ENCODE results near the gene FARS2.

FARS2 gene

GRCh38 chr6:5537967-5538366 is 276.7 kb downstream of the FARS2 start:
- no peaks in the 10 kb centered on the region for H3K36me3 ChIP-seq (ENCODE audit: control insufficient read depth, insufficient read depth, low read length)
- H3K9ac ChIP-seq (ENCODE audit: low read depth, low read length), result no peak overlapping the region
- no peak overlapping the region for H3K4me3 ChIP-seq (ENCODE audit: low read depth, low read length)
- H3K4me1 ChIP-seq (ENCODE audit: control insufficient read depth, insufficient read depth, low read length), result no peaks in the 10 kb centered on the region
- H3K27me3 ChIP-seq (ENCODE audit: control insufficient read depth, insufficient read depth, low read length), result no peaks in the 10 kb centered on the region
- H3K9me3 ChIP-seq (ENCODE audit: control insufficient read depth, insufficient read depth, low read length), result no peaks in the 10 kb centered on the region

GRCh38 chr6:5540370-5540769 is 279.1 kb downstream of the FARS2 start:
- H3K27me3 ChIP-seq (ENCODE audit: control insufficient read depth, insufficient read depth, low read length), result no peaks in the 10 kb centered on the region
- H3K36me3 ChIP-seq (ENCODE audit: control insufficient read depth, insufficient read depth, low read length), result no peaks in the 10 kb centered on the region
- no peak overlapping the region for H3K4me3 ChIP-seq (ENCODE audit: low read depth, low read length)
- H3K9me3 ChIP-seq (ENCODE audit: control insufficient read depth, insufficient read depth, low read length), result no peaks in the 10 kb centered on the region
- no peaks in the 10 kb centered on the region for H3K4me1 ChIP-seq (ENCODE audit: control insufficient read depth, insufficient read depth, low read length)
- no peak overlapping the region for H3K9ac ChIP-seq (ENCODE audit: low read depth, low read length)

GRCh38 chr6:5541025-5541424 is 279.7 kb downstream of the FARS2 start:
- Histone ChIP-seq H3K36me3 (ENCODE audit: control insufficient read depth, insufficient read depth, low read length) (no peaks in the 10 kb centered on the region), H3K4me1 (ENCODE audit: control insufficient read depth, insufficient read depth, low read length) (no peaks in the 10 kb centered on the region), H3K27me3 (ENCODE audit: control insufficient read depth, insufficient read depth, low read length) (no peaks in the 10 kb centered on the region), H3K9me3 (ENCODE audit: control insufficient read depth, insufficient read depth, low read length) (no peaks in the 10 kb centered on the region), H3K4me3 (ENCODE audit: low read depth, low read length) (no peak overlapping the region), H3K9ac (ENCODE audit: low read depth, low read length) (no peak overlapping the region)

GRCh38 chr6:5541751-5542432 is 280.6 kb downstream of the FARS2 start:
- Histone ChIP-seq H3K4me1 (ENCODE audit: control insufficient read depth, insufficient read depth, low read length) (no peaks in the 10 kb centered on the region), H3K4me3 (ENCODE audit: low read depth, low read length) (no peak overlapping the region), H3K9ac (ENCODE audit: low read depth, low read length) (no peak overlapping the region), H3K27me3 (ENCODE audit: control insufficient read depth, insufficient read depth, low read length) (no peaks in the 10 kb centered on the region), H3K36me3 (ENCODE audit: control insufficient read depth, insufficient read depth, low read length) (no peaks in the 10 kb centered on the region), H3K9me3 (ENCODE audit: control insufficient read depth, insufficient read depth, low read length) (no peaks in the 10 kb centered on the region)

- H3K9me3 ChIP-seq (ENCODE audit: control insufficient read depth, insufficient read depth, low read length), result no peaks in the 10 kb centered on the region
- H3K9ac ChIP-seq (ENCODE audit: low read depth, low read length), result no peak overlapping the region
- H3K4me3 ChIP-seq (ENCODE audit: low read depth, low read length), result no peak overlapping the region
- no peaks in the 10 kb centered on the region for H3K27me3 ChIP-seq (ENCODE audit: control insufficient read depth, insufficient read depth, low read length)
- H3K36me3 ChIP-seq (ENCODE audit: control insufficient read depth, insufficient read depth, low read length), result no peaks in the 10 kb centered on the region
- H3K4me1 ChIP-seq (ENCODE audit: control insufficient read depth, insufficient read depth, low read length), result no peaks in the 10 kb centered on the region
Observed at GRCh38 chr6:5547556-5547955, 286.2 kb downstream of the FARS2 start.

GRCh38 chr6:5550631-5551030 is 289.3 kb downstream of the FARS2 start:
- peaks cover 5% of the 10 kb centered on the region for H3K4me1 ChIP-seq (ENCODE audit: control insufficient read depth, insufficient read depth, low read length)
- H3K36me3 ChIP-seq (ENCODE audit: control insufficient read depth, insufficient read depth, low read length), result no peaks in the 10 kb centered on the region
- H3K27me3 ChIP-seq (ENCODE audit: control insufficient read depth, insufficient read depth, low read length), result no peaks in the 10 kb centered on the region
- no peaks in the 10 kb centered on the region for H3K9me3 ChIP-seq (ENCODE audit: control insufficient read depth, insufficient read depth, low read length)
- H3K9ac ChIP-seq (ENCODE audit: low read depth, low read length), result no peak overlapping the region
- H3K4me3 ChIP-seq (ENCODE audit: low read depth, low read length), result no peak overlapping the region

- Histone ChIP-seq H3K4me3 (ENCODE audit: low read depth, low read length) (no peak overlapping the region), H3K27me3 (ENCODE audit: control insufficient read depth, insufficient read depth, low read length) (no peaks in the 10 kb centered on the region), H3K9ac (ENCODE audit: low read depth, low read length) (no peak overlapping the region), H3K4me1 (ENCODE audit: control insufficient read depth, insufficient read depth, low read length) (peaks cover 5% of the 10 kb centered on the region), H3K9me3 (ENCODE audit: control insufficient read depth, insufficient read depth, low read length) (no peaks in the 10 kb centered on the region), H3K36me3 (ENCODE audit: control insufficient read depth, insufficient read depth, low read length) (no peaks in the 10 kb centered on the region)
Observed at GRCh38 chr6:5552243-5552642, 290.9 kb downstream of the FARS2 start.

GRCh38 chr6:5553767-5554166 is 292.5 kb downstream of the FARS2 start:
- Histone ChIP-seq H3K4me1 (ENCODE audit: control insufficient read depth, insufficient read depth, low read length) (peaks cover 5% of the 10 kb centered on the region), H3K4me3 (ENCODE audit: low read depth, low read length) (no peak overlapping the region), H3K9ac (ENCODE audit: low read depth, low read length) (no peak overlapping the region), H3K27me3 (ENCODE audit: control insufficient read depth, insufficient read depth, low read length) (no peaks in the 10 kb centered on the region), H3K36me3 (ENCODE audit: control insufficient read depth, insufficient read depth, low read length) (no peaks in the 10 kb centered on the region), H3K9me3 (ENCODE audit: control insufficient read depth, insufficient read depth, low read length) (no peaks in the 10 kb centered on the region)

- Histone ChIP-seq H3K4me1 (ENCODE audit: control insufficient read depth, insufficient read depth, low read length) (peaks cover 5% of the 10 kb centered on the region), H3K9me3 (ENCODE audit: control insufficient read depth, insufficient read depth, low read length) (no peaks in the 10 kb centered on the region), H3K4me3 (ENCODE audit: low read depth, low read length) (no peak overlapping the region), H3K27me3 (ENCODE audit: control insufficient read depth, insufficient read depth, low read length) (no peaks in the 10 kb centered on the region), H3K9ac (ENCODE audit: low read depth, low read length) (no peak overlapping the region), H3K36me3 (ENCODE audit: control insufficient read depth, insufficient read depth, low read length) (no peaks in the 10 kb centered on the region)
Observed at GRCh38 chr6:5554226-5554625, 292.9 kb downstream of the FARS2 start.

GRCh38 chr6:5556011-5556410 is 294.7 kb downstream of the FARS2 start:
- H3K4me1 ChIP-seq (ENCODE audit: control insufficient read depth, insufficient read depth, low read length), result peaks cover 5% of the 10 kb centered on the region
- no peak overlapping the region for H3K4me3 ChIP-seq (ENCODE audit: low read depth, low read length)
- no peaks in the 10 kb centered on the region for H3K9me3 ChIP-seq (ENCODE audit: control insufficient read depth, insufficient read depth, low read length)
- H3K27me3 ChIP-seq (ENCODE audit: control insufficient read depth, insufficient read depth, low read length), result no peaks in the 10 kb centered on the region
- no peak overlapping the region for H3K9ac ChIP-seq (ENCODE audit: low read depth, low read length)
- no peaks in the 10 kb centered on the region for H3K36me3 ChIP-seq (ENCODE audit: control insufficient read depth, insufficient read depth, low read length)

- H3K36me3 ChIP-seq (ENCODE audit: control insufficient read depth, insufficient read depth, low read length), result no peaks in the 10 kb centered on the region
- H3K9ac ChIP-seq (ENCODE audit: low read depth, low read length), result no peak overlapping the region
- no peaks in the 10 kb centered on the region for H3K9me3 ChIP-seq (ENCODE audit: control insufficient read depth, insufficient read depth, low read length)
- no peak overlapping the region for H3K4me3 ChIP-seq (ENCODE audit: low read depth, low read length)
- no peaks in the 10 kb centered on the region for H3K27me3 ChIP-seq (ENCODE audit: control insufficient read depth, insufficient read depth, low read length)
- peaks cover 5% of the 10 kb centered on the region for H3K4me1 ChIP-seq (ENCODE audit: control insufficient read depth, insufficient read depth, low read length)
Observed at GRCh38 chr6:5557506-5557905, 296.2 kb downstream of the FARS2 start.

- no peaks in the 10 kb centered on the region for H3K36me3 ChIP-seq (ENCODE audit: control insufficient read depth, insufficient read depth, low read length)
- H3K4me3 ChIP-seq (ENCODE audit: low read depth, low read length), result no peak overlapping the region
- no peaks in the 10 kb centered on the region for H3K9me3 ChIP-seq (ENCODE audit: control insufficient read depth, insufficient read depth, low read length)
- peaks cover 4% of the 10 kb centered on the region for H3K4me1 ChIP-seq (ENCODE audit: control insufficient read depth, insufficient read depth, low read length)
- no peak overlapping the region for H3K9ac ChIP-seq (ENCODE audit: low read depth, low read length)
- H3K27me3 ChIP-seq (ENCODE audit: control insufficient read depth, insufficient read depth, low read length), result no peaks in the 10 kb centered on the region
Observed at GRCh38 chr6:5559651-5560050, 298.3 kb downstream of the FARS2 start.
